HG03571 (cell line): ENCODE results near the gene UBA52.
"Not testable (repeated sequence)": the region's sequence is repeated elsewhere in the genome, so short reads cannot be mapped to it uniquely, and the experiment has no call there.

Source experiments
- ATAC-seq: cut with Tn5 transposase; IDR thresholded peaks from one replicate; pipeline ENCODE4 v1.9.1; 2021; ENCODE audit not compliant: unreplicated experiment

The UBA52 gene

GRCh38 chr19:18571564-18572344, at the start of gene UBA52:
UBA52 (plus strand) TSS chr19:18571857; CDS start chr19:18573301, 1,444 bp downstream.
- peak; percentile 85 for ATAC-seq

- peak; percentile 81 for ATAC-seq
These were observed 49.4 kb upstream of the UBA52 start for GRCh38 chr19:18522124-18522861.

GRCh38 chr19:18522862-18523440, 48.7 kb upstream of the UBA52 start:
- not testable (repeated sequence) for ATAC-seq

GRCh38 chr19:18523841-18524240, 47.8 kb upstream of the UBA52 start:
- ATAC-seq, result no peak

- no peak for ATAC-seq
These were observed 45.3 kb upstream of the UBA52 start for GRCh38 chr19:18526316-18526715.

GRCh38 chr19:18529782-18530181, 41.9 kb upstream of the UBA52 start:
- no peak for ATAC-seq

- ATAC-seq, result no peak
These were observed 40.2 kb upstream of the UBA52 start for GRCh38 chr19:18531485-18531884.

GRCh38 chr19:18532168-18532890, 39.3 kb upstream of the UBA52 start:
- ATAC-seq, result no peak

- no peak for ATAC-seq
These were observed 38.6 kb upstream of the UBA52 start for GRCh38 chr19:18533058-18533457.

- ATAC-seq, result no peak
These were observed 35.2 kb upstream of the UBA52 start for GRCh38 chr19:18536475-18536874.

GRCh38 chr19:18537431-18537830, 34.2 kb upstream of the UBA52 start:
- no peak for ATAC-seq

- no peak for ATAC-seq
These were observed 33.5 kb upstream of the UBA52 start for GRCh38 chr19:18538115-18538514.

GRCh38 chr19:18539372-18539771, 32.3 kb upstream of the UBA52 start:
- no peak for ATAC-seq

- ATAC-seq, result not testable (repeated sequence)
These were observed 31.5 kb upstream of the UBA52 start for GRCh38 chr19:18540200-18540599.

- ATAC-seq, result no peak
These were observed 30.2 kb upstream of the UBA52 start for GRCh38 chr19:18541258-18541991.

GRCh38 chr19:18541992-18542940, 29.4 kb upstream of the UBA52 start:
- no peak for ATAC-seq

GRCh38 chr19:18542941-18543813, 28.5 kb upstream of the UBA52 start, which contains the start of gene FKBP8:
FKBP8 (minus strand) TSS chr19:18543573; CDS start chr19:18541970, 1,603 bp downstream.
- ATAC-seq, result peak; percentile 92

GRCh38 chr19:18543814-18544475, 27.7 kb upstream of the UBA52 start:
- ATAC-seq, result peak; percentile 45
